ENCODE results near the gene FOXC1. TPM values are rescaled to one million over a fixed set of nuclear protein-coding genes. Genes with fewer than 3 reads are reported as not detected.

The FOXC1 gene
- total and polyA plus RNA-seq, 10 of the 15 experiments (the other 5 are each of a cell fraction or from before 2014, with no cell fraction given): 0.13 to 1.5 (median 0.48) TPM; not detected in 2

DNA sequence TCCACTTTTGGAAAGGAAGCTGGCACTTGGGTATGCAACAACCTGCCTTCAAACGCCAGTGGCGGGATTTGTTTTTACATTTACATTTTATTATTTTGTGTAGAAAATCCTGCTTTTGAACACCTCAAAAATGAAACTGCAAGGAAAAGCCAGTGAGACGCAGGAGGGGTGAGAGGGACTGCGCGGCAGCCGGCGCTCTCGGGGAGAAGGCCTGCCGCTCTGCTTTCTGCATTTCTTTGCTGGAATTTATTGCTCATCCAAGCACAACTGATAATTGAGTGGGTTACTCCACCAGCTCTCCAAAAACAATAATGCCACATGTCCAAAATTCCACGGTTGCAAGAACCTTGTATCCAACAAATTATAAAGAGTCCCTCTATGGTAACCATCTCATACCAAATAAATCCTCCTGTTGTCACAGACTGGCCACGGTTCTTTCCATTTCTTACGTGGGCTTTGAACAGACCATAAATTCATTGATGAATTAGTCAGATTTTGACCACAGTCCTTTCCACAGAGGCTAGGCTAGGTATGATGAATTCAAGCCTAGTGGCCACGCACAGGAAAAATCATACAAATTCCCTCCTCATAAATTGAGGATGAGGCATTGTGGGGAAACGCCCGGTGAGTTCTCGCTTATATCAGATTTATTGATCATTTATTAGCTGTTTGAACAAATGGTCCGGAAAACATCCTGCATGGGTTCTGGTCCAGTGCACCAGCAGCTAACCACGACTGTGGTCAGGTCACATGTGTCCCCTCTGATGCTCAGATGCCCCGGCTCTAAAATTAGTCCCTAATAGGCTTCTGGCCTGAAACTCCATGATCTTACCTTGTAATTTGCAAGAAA is 31.6 kb upstream of the FOXC1 start (continued):
- TF ChIP-seq, protein P1, sequence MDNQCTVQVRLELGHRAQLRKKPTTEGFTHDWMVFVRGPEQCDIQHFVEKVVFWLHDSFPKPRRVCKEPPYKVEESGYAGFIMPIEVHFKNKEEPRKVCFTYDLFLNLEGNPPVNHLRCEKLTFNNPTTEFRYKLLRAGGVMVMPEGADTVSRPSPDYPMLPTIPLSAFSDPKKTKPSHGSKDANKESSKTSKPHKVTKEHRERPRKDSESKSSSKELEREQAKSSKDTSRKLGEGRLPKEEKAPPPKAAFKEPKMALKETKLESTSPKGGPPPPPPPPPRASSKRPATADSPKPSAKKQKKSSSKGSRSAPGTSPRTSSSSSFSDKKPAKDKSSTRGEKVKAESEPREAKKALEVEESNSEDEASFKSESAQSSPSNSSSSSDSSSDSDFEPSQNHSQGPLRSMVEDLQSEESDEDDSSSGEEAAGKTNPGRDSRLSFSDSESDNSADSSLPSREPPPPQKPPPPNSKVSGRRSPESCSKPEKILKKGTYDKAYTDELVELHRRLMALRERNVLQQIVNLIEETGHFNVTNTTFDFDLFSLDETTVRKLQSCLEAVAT (IDR thresholded peaks at IDR 0.05): peak; percentile 62; the same call in 1 of the 2 replicates
- TF ChIP-seq, protein P2, sequence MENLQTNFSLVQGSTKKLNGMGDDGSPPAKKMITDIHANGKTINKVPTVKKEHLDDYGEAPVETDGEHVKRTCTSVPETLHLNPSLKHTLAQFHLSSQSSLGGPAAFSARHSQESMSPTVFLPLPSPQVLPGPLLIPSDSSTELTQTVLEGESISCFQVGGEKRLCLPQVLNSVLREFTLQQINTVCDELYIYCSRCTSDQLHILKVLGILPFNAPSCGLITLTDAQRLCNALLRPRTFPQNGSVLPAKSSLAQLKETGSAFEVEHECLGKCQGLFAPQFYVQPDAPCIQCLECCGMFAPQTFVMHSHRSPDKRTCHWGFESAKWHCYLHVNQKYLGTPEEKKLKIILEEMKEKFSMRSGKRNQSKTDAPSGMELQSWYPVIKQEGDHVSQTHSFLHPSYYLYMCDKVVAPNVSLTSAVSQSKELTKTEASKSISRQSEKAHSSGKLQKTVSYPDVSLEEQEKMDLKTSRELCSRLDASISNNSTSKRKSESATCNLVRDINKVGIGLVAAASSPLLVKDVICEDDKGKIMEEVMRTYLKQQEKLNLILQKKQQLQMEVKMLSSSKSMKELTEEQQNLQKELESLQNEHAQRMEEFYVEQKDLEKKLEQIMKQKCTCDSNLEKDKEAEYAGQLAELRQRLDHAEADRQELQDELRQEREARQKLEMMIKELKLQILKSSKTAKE (IDR thresholded peaks at IDR 0.05; ENCODE audit: low read depth, poor library complexity, severe bottlenecking): peak; percentile 17
- TF ChIP-seq NFIC (IDR thresholded peaks at IDR 0.05; ENCODE audit: low read depth, low read length) (peak; percentile 43; the same call in 1 of the 2 replicates), HDGF (IDR thresholded peaks at IDR 0.05) (no peak), PAX5 (IDR thresholded peaks at IDR 0.05; ENCODE audit: borderline replicate concordance, low read depth, low read length) (peak; percentile 83), MTA2 (IDR thresholded peaks at IDR 0.05; ENCODE audit: low read depth) (peak; percentile 82), KAT2A (conservative IDR thresholded peaks at IDR 0.05; ENCODE audit: control insufficient read depth, low read depth, low read length) (no peak), CBX5 (IDR thresholded peaks at IDR 0.05; ENCODE audit: low read depth) (no peak), ZNF217 (IDR thresholded peaks at IDR 0.05) (0 out of 2 replicates have a peak, but pooled peaks have one; percentile 32), EP300 (IDR thresholded peaks at IDR 0.05; ENCODE audit: borderline replicate concordance in 1 of 2, control insufficient read depth in 1 of 2, low read depth in 2 of 2, low read length in 2 of 2) (peak; percentile 37 to 52; a peak in 2 of 4 replicates), BMI1 (IDR thresholded peaks at IDR 0.05; ENCODE audit: borderline replicate concordance) (no peak; the same call in 1 of the 2 replicates), ATF7 (IDR thresholded peaks at IDR 0.05; ENCODE audit: low read depth) (peak; percentile 37; the same call in 1 of the 2 replicates), CREB1 (IDR thresholded peaks at IDR 0.05; ENCODE audit: low read depth) (no peak), IKZF1 (conservative IDR thresholded peaks at IDR 0.05) (peak; percentile 64), HDAC6 (IDR thresholded peaks at IDR 0.05; ENCODE audit: unreplicated experiment) (no peak), RUNX3 (IDR thresholded peaks at IDR 0.05; ENCODE audit: low read length) (peak; percentile 85), GATAD2B (conservative IDR thresholded peaks at IDR 0.05; ENCODE audit: low read depth) (no peak; the same call in 1 of the 2 replicates), MEF2A (IDR thresholded peaks at IDR 0.05; ENCODE audit: insufficient read depth, low read depth, low read length) (0 out of 2 replicates have a peak, but pooled peaks have one; percentile 10)
- TF ChIP-seq, protein P3, sequence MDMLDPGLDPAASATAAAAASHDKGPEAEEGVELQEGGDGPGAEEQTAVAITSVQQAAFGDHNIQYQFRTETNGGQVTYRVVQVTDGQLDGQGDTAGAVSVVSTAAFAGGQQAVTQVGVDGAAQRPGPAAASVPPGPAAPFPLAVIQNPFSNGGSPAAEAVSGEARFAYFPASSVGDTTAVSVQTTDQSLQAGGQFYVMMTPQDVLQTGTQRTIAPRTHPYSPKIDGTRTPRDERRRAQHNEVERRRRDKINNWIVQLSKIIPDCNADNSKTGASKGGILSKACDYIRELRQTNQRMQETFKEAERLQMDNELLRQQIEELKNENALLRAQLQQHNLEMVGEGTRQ (IDR thresholded peaks at IDR 0.05; ENCODE audit: borderline replicate concordance, low read depth, low read length): no peak; the same call in 1 of the 2 replicates
- TF ChIP-seq, protein P4, sequence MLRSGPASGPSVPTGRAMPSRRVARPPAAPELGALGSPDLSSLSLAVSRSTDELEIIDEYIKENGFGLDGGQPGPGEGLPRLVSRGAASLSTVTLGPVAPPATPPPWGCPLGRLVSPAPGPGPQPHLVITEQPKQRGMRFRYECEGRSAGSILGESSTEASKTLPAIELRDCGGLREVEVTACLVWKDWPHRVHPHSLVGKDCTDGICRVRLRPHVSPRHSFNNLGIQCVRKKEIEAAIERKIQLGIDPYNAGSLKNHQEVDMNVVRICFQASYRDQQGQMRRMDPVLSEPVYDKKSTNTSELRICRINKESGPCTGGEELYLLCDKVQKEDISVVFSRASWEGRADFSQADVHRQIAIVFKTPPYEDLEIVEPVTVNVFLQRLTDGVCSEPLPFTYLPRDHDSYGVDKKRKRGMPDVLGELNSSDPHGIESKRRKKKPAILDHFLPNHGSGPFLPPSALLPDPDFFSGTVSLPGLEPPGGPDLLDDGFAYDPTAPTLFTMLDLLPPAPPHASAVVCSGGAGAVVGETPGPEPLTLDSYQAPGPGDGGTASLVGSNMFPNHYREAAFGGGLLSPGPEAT (IDR thresholded peaks at IDR 0.05; ENCODE audit: low read depth): peak; percentile 73; the same call in 1 of the 2 replicates

Data from GM12878 (cell line).